Measurements from ENCODE around the gene LSAMP.

DNA sequence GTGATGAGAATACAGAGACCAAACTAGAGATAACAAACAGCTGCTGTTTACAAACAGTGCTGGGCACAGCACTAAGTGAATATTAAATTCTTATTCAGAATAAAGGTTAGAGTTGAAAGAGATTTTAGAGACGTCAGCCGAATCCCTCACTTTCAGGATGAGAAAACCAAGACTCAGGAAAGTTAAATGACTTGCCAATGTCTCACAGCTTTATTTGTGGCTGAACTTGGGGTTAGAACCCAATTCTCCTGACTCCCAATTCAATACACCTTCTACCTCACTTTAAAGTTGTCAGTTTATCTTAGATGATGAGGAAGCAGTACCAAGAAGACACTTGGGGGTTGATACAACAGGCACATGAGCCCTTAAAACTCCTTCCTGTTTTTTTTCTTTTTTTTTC, 641.1 kb downstream of the LSAMP start:
- no peak for TF ChIP-seq EZH2 (IDR thresholded peaks at IDR 0.05; ENCODE audit: low read depth, unreplicated experiment)
- TF ChIP-seq, protein P1, sequence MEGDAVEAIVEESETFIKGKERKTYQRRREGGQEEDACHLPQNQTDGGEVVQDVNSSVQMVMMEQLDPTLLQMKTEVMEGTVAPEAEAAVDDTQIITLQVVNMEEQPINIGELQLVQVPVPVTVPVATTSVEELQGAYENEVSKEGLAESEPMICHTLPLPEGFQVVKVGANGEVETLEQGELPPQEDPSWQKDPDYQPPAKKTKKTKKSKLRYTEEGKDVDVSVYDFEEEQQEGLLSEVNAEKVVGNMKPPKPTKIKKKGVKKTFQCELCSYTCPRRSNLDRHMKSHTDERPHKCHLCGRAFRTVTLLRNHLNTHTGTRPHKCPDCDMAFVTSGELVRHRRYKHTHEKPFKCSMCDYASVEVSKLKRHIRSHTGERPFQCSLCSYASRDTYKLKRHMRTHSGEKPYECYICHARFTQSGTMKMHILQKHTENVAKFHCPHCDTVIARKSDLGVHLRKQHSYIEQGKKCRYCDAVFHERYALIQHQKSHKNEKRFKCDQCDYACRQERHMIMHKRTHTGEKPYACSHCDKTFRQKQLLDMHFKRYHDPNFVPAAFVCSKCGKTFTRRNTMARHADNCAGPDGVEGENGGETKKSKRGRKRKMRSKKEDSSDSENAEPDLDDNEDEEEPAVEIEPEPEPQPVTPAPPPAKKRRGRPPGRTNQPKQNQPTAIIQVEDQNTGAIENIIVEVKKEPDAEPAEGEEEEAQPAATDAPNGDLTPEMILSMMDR (conservative IDR thresholded peaks at IDR 0.05; ENCODE audit: low read depth in 2 of 2) = no peak
